Parietal lobe (tissue), 1 donor: ENCODE measurements around the gene USP16. TPM values are rescaled to one million over a fixed set of nuclear protein-coding genes. Genes with fewer than 3 reads are reported as not detected.

Source experiments
- total RNA-seq: library from RNA; depleted of rRNA; stranded (reverse); fragments of >200 nt; gene quantifications from one replicate; pipeline ENCODE4 v1.2.3, GENCODE V29; 2014

The USP16 gene
- 36.3 TPM for total RNA-seq

DNA sequence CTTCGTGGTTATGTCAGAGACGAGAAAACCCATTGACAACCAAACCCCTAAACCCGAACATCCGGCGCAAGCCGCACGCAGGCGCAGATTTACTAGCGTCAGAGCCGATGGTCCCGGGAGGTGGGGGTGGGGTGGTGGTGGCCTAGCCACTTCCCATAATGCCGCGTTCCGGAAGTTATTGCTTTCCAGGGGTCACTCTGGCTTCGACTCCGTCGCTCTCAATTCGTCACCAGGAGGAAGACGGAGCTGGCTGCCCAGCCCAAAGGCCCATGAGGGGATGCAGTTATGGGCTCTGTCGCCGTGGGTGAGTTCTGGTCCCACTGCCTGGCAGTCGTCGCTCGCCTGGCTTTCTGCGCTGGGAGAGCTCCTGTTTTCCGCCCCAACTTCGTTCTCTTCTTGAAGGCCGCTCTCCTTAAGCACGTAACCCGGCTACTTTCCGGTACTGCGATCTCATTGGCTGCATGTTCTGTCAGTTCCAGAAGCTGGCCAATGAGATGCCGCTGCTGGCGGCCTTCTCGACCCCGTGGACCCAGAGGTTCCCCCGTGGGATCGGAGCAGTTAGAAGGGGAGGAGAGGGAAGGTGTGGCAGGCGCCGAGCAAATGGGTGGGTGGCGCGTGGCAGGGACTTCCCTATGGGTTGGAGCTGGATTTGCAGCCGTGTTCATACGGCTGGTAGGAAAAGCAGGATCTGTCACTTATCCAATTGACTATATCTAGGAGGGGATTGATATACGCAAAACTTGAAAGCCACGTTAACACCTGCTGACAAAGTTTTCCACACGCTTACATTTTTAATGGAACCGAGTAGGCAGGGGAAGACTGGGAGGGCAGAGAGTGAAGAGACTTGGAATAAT, at the start of gene USP16:
TSS of gene USP16 (plus strand) at position 195 of the 854 bp plus-strand sequence. CDS start 3,246 bp downstream, outside the sequence.

DNA sequence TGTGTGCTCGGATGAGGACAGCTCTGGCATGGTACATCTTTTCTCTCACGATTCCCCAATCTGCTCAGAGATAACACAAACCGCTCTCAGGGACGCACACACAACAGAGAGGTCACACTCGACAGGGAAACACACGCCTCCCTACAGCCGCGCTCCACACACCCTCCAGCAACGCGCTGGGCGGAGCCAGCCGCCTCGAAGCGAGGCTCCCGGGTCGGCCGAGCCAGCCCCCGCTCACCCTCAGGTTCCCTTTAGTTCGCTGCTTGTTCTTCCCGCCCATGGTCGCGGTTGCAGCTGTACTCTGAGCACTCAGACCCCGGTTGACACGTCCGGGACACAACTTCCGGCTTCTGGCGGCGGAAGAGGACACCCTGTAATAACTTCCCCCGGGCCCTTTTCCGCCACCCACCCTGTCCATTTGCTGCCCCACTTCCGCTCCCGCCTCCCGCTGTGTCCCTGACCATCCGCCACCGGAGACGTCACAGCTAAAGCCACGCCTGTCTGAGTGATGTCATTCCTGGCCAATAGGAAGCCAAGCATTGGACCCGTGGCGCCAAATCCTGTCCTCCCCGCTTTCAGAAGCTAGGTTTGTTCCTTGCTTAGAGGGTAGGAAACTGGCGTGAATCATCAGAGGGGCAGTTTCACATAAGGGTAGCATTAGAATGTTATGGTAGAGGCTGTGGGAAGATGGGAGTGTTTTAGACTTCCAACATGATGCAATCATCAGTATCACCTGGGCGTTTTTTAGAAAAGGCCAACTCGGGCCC, 31.8 kb upstream of the USP16 start, which contains the start of gene LTN1:
TSS of gene LTN1 (minus strand) at position 352 of the 767 bp plus-strand sequence. CDS start at position 280, 72 bp downstream.

DNA sequence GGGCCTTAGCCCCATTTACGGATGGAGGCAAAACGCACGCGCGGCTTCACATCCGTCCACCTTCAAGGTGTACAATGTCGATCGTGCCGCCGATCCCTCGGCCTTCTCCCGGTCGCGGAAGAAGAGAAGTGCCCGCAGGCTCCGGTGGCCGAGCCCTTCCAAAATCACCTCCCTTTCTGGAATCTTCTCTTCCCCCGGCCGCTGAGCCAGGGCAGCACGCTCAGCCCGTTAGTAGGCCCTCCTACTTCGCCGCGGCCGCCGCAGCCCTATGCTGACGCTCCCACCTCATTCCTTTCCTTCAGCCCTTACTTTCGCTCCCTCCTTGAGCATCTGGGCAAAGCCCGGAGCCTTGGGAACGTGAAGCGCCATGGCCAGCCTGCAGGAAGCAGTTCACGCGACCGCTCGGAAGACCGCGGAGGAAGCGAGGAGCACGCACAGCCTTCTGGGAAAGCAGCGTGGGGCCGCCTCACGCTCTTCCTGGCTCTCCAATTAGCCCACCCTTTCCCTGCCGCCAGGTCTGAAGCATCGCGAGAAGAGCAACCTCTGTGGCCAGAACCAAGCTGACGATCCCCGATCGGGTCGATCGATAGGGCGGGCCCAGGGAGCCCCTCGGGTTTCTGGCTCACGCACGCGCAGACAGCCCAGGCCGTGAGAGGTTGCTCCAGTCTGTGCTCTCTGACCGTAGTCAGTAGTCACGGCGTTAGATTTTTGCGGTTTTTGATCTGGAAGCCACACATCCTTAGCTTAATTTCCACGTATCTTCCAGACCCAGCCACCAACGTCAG, 48.9 kb downstream of the USP16 start, which contains the start of gene CCT8:
TSS of gene CCT8 (minus strand) at position 427 of the 785 bp plus-strand sequence. CDS start at position 369, 58 bp downstream.

Other genes with a start within 250 kb of the USP16 start
- 62.3 TPM for gene LTN1, start 31.8 kb upstream of the USP16 start, total RNA-seq
- gene RWDD2B, start 5.3 kb upstream of the USP16 start, total RNA-seq = 5.0 TPM
- gene CCT8, start 49.0 kb downstream of the USP16 start, total RNA-seq = 206 TPM
- gene MAP3K7CL, start 106.0 kb downstream of the USP16 start, total RNA-seq = 3.8 TPM